GM23248 (cell line): ENCODE measurements around the gene RDH16. TPM values are rescaled to one million over a fixed set of nuclear protein-coding genes. Genes with fewer than 3 reads are reported as not detected.
"Not testable (repeated sequence)": the region's sequence is repeated elsewhere in the genome, so short reads cannot be mapped to it uniquely, and the experiment has no call there.

Experiments used
- DNase-seq: peaks from one replicate; pipeline ENCODE4 v3.0.0-alpha.2; 2015
- H2AFZ ChIP-seq: fragments of 200-600 bp; sonication (generic); 2 replicates; pipeline ENCODE4 v1.6.1; 2016; ENCODE audit warnings: antibody characterized with exemption
- H3F3A ChIP-seq: fragments of 200-600 bp; sonication (generic); 2 replicates; pipeline ENCODE4 v1.6.1; 2016; ENCODE audit warnings: mild to moderate bottlenecking, antibody characterized with exemption, mixed run types; ENCODE audit not compliant: insufficient read depth
- H3K27ac ChIP-seq: fragments of 200-600 bp; sonication (generic); 2 replicates; pipeline ENCODE4 v1.5.1; 2016; ENCODE audit warnings: mild to moderate bottlenecking
- H3K27me3 ChIP-seq: fragments of 200-600 bp; sonication (generic); replicated peaks from 2 replicates; pipeline ENCODE4 v1.6.1; 2016; ENCODE audit warnings: mild to moderate bottlenecking; ENCODE audit not compliant: insufficient read depth
- H3K36me3 ChIP-seq: fragments of 200-600 bp; sonication (generic); 2 replicates; pipeline ENCODE4 v1.6.1; 2016; ENCODE audit warnings: low read depth, mild to moderate bottlenecking
- H3K4me1 ChIP-seq: fragments of 200-600 bp; sonication (generic); 2 replicates; pipeline ENCODE4 v1.6.1; 2016; ENCODE audit warnings: mild to moderate bottlenecking; ENCODE audit not compliant: insufficient read depth
- H3K4me2 ChIP-seq: fragments of 200-600 bp; sonication (generic); one replicate; pipeline ENCODE4 v1.6.1; 2016; ENCODE audit warnings: mild to moderate bottlenecking; ENCODE audit not compliant: unreplicated experiment
- H3K4me3 ChIP-seq: fragments of 200-600 bp; sonication (generic); 2 replicates; pipeline ENCODE4 v1.5.1; 2016; ENCODE audit warnings: mild to moderate bottlenecking
- H3K79me2 ChIP-seq: fragments of 200-600 bp; sonication (generic); 2 replicates; pipeline ENCODE4 v1.6.1; 2016; ENCODE audit warnings: mild to moderate bottlenecking; ENCODE audit not compliant: insufficient read depth
- H3K9ac ChIP-seq: fragments of 200-600 bp; sonication (generic); 2 replicates; pipeline ENCODE4 v1.6.1; 2016; ENCODE audit warnings: mild to moderate bottlenecking
- H3K9me2 ChIP-seq: fragments of 200-600 bp; sonication (generic); 2 replicates; pipeline ENCODE4 v1.6.1; 2016; ENCODE audit warnings: mixed run types, mild to moderate bottlenecking, moderate library complexity; ENCODE audit not compliant: insufficient read depth
- H3K9me3 ChIP-seq: fragments of 200-600 bp; sonication (generic); one replicate; pipeline ENCODE4 v1.6.1; 2017; ENCODE audit warnings: low read depth
- H4K20me1 ChIP-seq: fragments of 200-600 bp; sonication (generic); 2 replicates; pipeline ENCODE4 v1.6.0; 2016; ENCODE audit not compliant: insufficient read depth
- EZH2 ChIP-seq: fragments of 200-600 bp; sonication (generic); IDR thresholded peaks from 2 replicates; pipeline ENCODE4 v1.6.1; 2018; ENCODE audit warnings: antibody characterized with exemption, mild to moderate bottlenecking; ENCODE audit not compliant: insufficient read depth, poor library complexity, severe bottlenecking
- EZH2phosphoT487 ChIP-seq: fragments of 200-600 bp; sonication (generic); IDR thresholded peaks from 2 replicates; pipeline ENCODE4 v1.6.1; 2018; ENCODE audit warnings: antibody characterized with exemption, moderate library complexity, mild to moderate bottlenecking, low read depth; ENCODE audit not compliant: insufficient read depth
- WGBS, 2 experiments: methylation state at CpG; one replicate each; pipeline ENCODE4 v1.1.6; 2015 to 2017; ENCODE audit warnings: low lambda C conversion rate in 2 of 2, low coverage in 1 of 2; ENCODE audit errors: missing lambda C conversion rate in 2 of 2; 5-methylcytosine and 5-hydroxymethylcytosine counted together
- in situ Hi-C: fragments of 300-500 bp; cut with MboI; formaldehyde crosslinking; loops from 2 replicates; pipeline ENCODE4 v1.15.0; 2020
- polyA plus RNA-seq: library from polyadenylated mRNA; unstranded; fragments of >200 nt; fragmentation: Nextera tagmentation; extraction: Ambion mirVana; gene quantifications from 2 replicates; pipeline ENCODE4 v1.2.1, GENCODE V29; 2016
- total RNA-seq: library from RNA; depleted of rRNA; stranded (reverse); fragments of >200 nt; shearing (Covaris generic); gene quantifications from 2 replicates; pipeline ENCODE4 v1.2.3, GENCODE V29; 2014; rRNA removed

RDH16 gene
- total and polyA plus RNA-seq, 2 experiments from 2014 or later, result not detected

DNA sequence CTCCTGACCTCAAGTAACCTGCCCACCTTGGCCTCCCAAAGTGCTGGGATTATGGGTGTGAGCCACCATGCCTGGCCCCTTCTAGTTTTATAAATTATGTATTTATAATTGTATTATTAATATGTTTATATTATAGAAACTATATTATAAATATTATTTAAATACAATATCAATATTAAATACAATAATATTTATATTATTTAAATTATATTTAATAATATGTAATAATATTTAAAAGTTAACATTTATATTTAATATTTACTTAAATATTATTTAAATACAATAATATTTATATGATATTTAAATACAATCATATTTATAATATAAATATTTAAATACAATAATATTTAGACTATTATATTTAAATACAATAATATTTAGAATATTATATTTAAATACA lies 43.2 kb downstream of the RDH16 start:
- no peak for DNase-seq
- no peak overlapping the region for H3K9ac ChIP-seq
- H3K4me3 ChIP-seq, result no peak overlapping the region
- H3K4me1 ChIP-seq, result no peaks in the 10 kb centered on the region
- H3K9me2 ChIP-seq, result no peaks in the 10 kb centered on the region
- no peak overlapping the region for H3K4me2 ChIP-seq
- H3K27ac ChIP-seq, result no peak overlapping the region
- no peak overlapping the region for H2AFZ ChIP-seq
- H3K36me3 ChIP-seq, result no peaks in the 10 kb centered on the region
- H3K79me2 ChIP-seq, result no peaks in the 10 kb centered on the region
- no peaks in the 10 kb centered on the region for H3K9me3 ChIP-seq
- no peak for TF ChIP-seq EZH2phosphoT487
- no peak for TF ChIP-seq EZH2
- no peaks in the 10 kb centered on the region for H4K20me1 ChIP-seq
- in situ Hi-C loops, result no loop called here
- peaks cover 4% of the 10 kb centered on the region; the same call in 1 of the 2 replicates for H3K27me3 ChIP-seq
- H3F3A ChIP-seq, result no peaks in the 10 kb centered on the region

DNA sequence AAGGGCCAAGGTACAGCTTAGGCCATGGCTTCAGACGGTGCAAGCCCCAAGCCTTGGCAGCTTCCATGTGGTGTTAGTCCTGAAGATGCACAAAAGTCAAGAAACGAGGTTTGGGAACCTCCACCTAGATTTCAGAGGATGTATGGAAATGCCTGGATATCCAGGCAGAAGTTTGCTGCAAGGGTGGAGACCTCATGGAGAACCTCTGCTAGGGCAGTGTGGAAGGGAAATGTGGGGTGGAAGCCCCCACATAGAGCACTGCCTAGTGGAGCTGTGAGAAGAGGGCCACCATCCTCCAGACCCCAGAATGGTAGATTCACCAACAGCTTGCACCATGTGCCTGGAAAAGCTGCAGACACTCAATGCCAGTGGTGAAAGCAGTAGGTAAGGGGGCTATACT lies 48.0 kb downstream of the RDH16 start:
- H3K27me3 ChIP-seq, H3K4me3 ChIP-seq, in situ Hi-C loops, H3F3A ChIP-seq, H3K9me2 ChIP-seq, DNase-seq, H2AFZ ChIP-seq, H3K79me2 ChIP-seq, H3K36me3 ChIP-seq, H3K9me3 ChIP-seq, H4K20me1 ChIP-seq, H3K27ac ChIP-seq, H3K4me2 ChIP-seq, H3K9ac ChIP-seq, H3K4me1 ChIP-seq: not testable (repeated sequence)
- WGBS, 2 experiments, result 8 to 14% methylated on average over 2 of the region's 2 CpGs

DNA sequence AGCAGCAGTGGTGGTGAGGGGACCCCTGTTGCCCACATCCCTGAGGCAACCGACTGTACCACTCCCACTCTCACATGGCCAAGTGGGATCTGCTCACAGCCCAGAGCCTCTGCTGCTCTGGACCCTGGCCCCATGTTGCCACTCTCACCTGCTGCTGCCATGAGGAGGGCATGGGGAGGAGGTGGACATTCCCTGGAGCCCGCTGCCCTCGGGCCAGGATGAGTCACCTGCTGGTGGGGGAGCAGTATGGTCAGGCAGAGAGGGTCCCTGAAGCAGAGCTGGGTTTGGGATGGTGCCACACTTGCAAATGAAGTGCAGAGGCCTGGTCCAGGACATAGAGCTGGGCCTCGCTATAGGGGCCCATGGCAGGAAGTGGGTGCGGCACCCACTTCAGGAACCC lies 49.3 kb downstream of the RDH16 start:
- in situ Hi-C loops, result no loop called here
- WGBS, 2 experiments, result 20 to 45% methylated on average over 5 of the region's 5 CpGs
- no peak overlapping the region for H3K4me3 ChIP-seq

DNA sequence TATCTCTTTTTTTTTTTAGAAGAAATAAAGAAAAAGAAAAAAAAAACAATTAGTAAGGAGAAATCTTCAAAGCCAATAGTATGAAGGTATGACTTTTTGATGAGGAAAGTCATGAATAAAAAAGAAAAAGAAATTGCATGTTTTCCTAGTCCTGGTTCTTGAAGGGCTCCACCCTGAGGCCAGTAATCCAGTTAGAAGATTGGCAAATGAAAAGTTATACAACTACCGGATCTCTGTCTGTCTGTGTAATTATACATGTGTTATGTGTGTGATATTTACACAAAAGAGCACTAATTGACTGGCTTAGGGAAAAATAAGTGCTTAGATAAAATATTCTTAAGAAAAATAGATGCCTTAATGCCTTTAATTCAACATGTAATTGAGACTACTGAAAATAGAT lies 51.6 kb downstream of the RDH16 start:
- Histone ChIP-seq H3F3A (no peaks in the 10 kb centered on the region), H3K4me2 (no peak overlapping the region), H3K79me2 (no peaks in the 10 kb centered on the region), H3K27ac (no peak overlapping the region), H4K20me1 (no peaks in the 10 kb centered on the region), H3K4me1 (no peaks in the 10 kb centered on the region), H3K9me3 (no peaks in the 10 kb centered on the region), H3K27me3 (peaks cover 9% of the 10 kb centered on the region; the same call in 1 of the 2 replicates), H2AFZ (no peak overlapping the region), H3K4me3 (no peak overlapping the region), H3K9me2 (no peaks in the 10 kb centered on the region), H3K9ac (no peak overlapping the region), H3K36me3 (no peaks in the 10 kb centered on the region)
- in situ Hi-C loops, result no loop called here
- no peak for DNase-seq
- WGBS, 2 experiments, result 0 to 2% methylated on average over 1 of the region's 1 CpG
- no peak for TF ChIP-seq EZH2
- no peak for TF ChIP-seq EZH2phosphoT487

More for the DNA sequence above, 49.3 kb downstream of the RDH16 start:
- H3K79me2 ChIP-seq, result no peaks in the 10 kb centered on the region
- no peaks in the 10 kb centered on the region for H3F3A ChIP-seq
- no peaks in the 10 kb centered on the region for H3K4me1 ChIP-seq
- no peaks in the 10 kb centered on the region for H3K36me3 ChIP-seq
- H3K27me3 ChIP-seq, result peaks cover 9% of the 10 kb centered on the region; the same call in 1 of the 2 replicates
- H2AFZ ChIP-seq, result no peak overlapping the region
- H3K4me2 ChIP-seq, result no peak overlapping the region
- no peaks in the 10 kb centered on the region for H3K9me3 ChIP-seq
- H3K27ac ChIP-seq, result no peak overlapping the region
- no peak for TF ChIP-seq EZH2
- no peak for TF ChIP-seq EZH2phosphoT487
- no peaks in the 10 kb centered on the region for H4K20me1 ChIP-seq
- no peak for DNase-seq
- no peaks in the 10 kb centered on the region for H3K9me2 ChIP-seq
- H3K9ac ChIP-seq, result no peak overlapping the region

DNA sequence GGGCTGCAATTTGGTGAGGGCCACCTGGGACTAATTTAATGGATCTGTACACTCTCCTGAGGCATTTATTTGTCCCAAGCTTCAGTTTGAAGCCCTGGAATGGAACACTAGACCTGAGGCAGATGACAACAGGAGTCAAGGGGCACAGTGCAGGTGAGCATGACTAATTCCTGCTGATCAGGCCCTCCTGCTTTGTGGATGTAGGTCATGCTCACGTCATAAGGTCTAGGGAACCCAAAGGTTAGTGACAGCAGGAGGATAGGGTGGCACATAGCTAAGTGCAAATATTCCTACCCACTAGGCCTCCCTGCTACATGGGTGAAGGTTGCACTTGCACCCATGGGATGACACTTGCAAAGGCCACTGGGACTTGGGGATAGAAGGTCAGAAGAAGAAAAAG lies 54.0 kb downstream of the RDH16 start:
- Histone ChIP-seq H4K20me1 (no peaks in the 10 kb centered on the region), H3K27me3 (peaks cover 9% of the 10 kb centered on the region; the same call in 1 of the 2 replicates), H3K9me2 (no peaks in the 10 kb centered on the region), H2AFZ (no peak overlapping the region), H3K36me3 (no peaks in the 10 kb centered on the region), H3F3A (no peaks in the 10 kb centered on the region), H3K4me2 (no peak overlapping the region), H3K79me2 (no peaks in the 10 kb centered on the region), H3K4me3 (no peak overlapping the region), H3K27ac (no peak overlapping the region), H3K9ac (no peak overlapping the region), H3K4me1 (no peaks in the 10 kb centered on the region), H3K9me3 (no peaks in the 10 kb centered on the region)
- in situ Hi-C loops, result no loop called here
- TF ChIP-seq EZH2phosphoT487 (no peak), EZH2 (no peak)
- no peak for DNase-seq
- 6 to 14% methylated on average over 1 of the region's 1 CpG for WGBS, 2 experiments

Other genes with a start within 250 kb of the RDH16 start
- 624 and 672 TPM in 2 replicates for gene NACA, start 232.3 kb downstream of the RDH16 start, total RNA-seq
- 759 and 762 TPM in 2 replicates for gene NACA, start 232.3 kb downstream of the RDH16 start, polyA plus RNA-seq
- 6.1 and 7.6 TPM in 2 replicates for gene PRIM1, start 205.3 kb downstream of the RDH16 start, total RNA-seq
- 5.3 and 8.7 TPM in 2 replicates for gene PRIM1, start 205.3 kb downstream of the RDH16 start, polyA plus RNA-seq
- 0.22 and 4.3 TPM in 2 replicates for gene HSD17B6, start 194.3 kb downstream of the RDH16 start, total RNA-seq
- gene HSD17B6, start 194.3 kb downstream of the RDH16 start, polyA plus RNA-seq, result 0.51 and 0.94 TPM in 2 replicates
- not detected in 2 replicates for gene SDR9C7, start 23.2 kb downstream of the RDH16 start, total RNA-seq
- not detected in 2 replicates for gene SDR9C7, start 23.2 kb downstream of the RDH16 start, polyA plus RNA-seq
- 2.9 and 3.9 TPM in 2 replicates for gene ZBTB39, start 48.9 kb upstream of the RDH16 start, total RNA-seq
- gene ZBTB39, start 48.9 kb upstream of the RDH16 start, polyA plus RNA-seq, result 1.5 TPM in 2 replicates
- not detected in 2 replicates for gene TAC3, start 58.9 kb upstream of the RDH16 start, total RNA-seq
- not detected in 2 replicates for gene TAC3, start 58.9 kb upstream of the RDH16 start, polyA plus RNA-seq
- not detected in 2 replicates for gene MYO1A, start 92.5 kb upstream of the RDH16 start, total RNA-seq
- gene MYO1A, start 92.5 kb upstream of the RDH16 start, polyA plus RNA-seq, result not detected in 2 replicates
- 6.4 and 7.6 TPM in 2 replicates for gene NEMP1, start 121.2 kb upstream of the RDH16 start, total RNA-seq
- 5.9 and 6.6 TPM in 2 replicates for gene NEMP1, start 121.2 kb upstream of the RDH16 start, polyA plus RNA-seq
- gene NAB2, start 131.5 kb upstream of the RDH16 start, total RNA-seq, result 88.7 and 107 TPM in 2 replicates
- 21.6 and 22.8 TPM in 2 replicates for gene NAB2, start 131.5 kb upstream of the RDH16 start, polyA plus RNA-seq
- gene STAT6, start 153.8 kb upstream of the RDH16 start, total RNA-seq, result 95.1 and 103 TPM in 2 replicates
- 67.4 and 70.7 TPM in 2 replicates for gene STAT6, start 153.8 kb upstream of the RDH16 start, polyA plus RNA-seq
- gene LRP1, start 170.9 kb upstream of the RDH16 start, total RNA-seq, result 257 and 296 TPM in 2 replicates
- gene LRP1, start 170.9 kb upstream of the RDH16 start, polyA plus RNA-seq, result 161 and 166 TPM in 2 replicates
- not detected in 2 replicates for gene LRP1-AS, start 190.0 kb upstream of the RDH16 start, total RNA-seq
- gene LRP1-AS, start 190.0 kb upstream of the RDH16 start, polyA plus RNA-seq, result 0.60 TPM in 1 of 2 replicates, not detected in the other